HG02884 (cell line): Measurements from ENCODE around the gene UTS2R.
"Not testable (repeated sequence)": the region's sequence is repeated elsewhere in the genome, so short reads cannot be mapped to it uniquely, and the experiment has no call there.

Experiments
- ATAC-seq: cut with Tn5 transposase; IDR thresholded peaks from one replicate; pipeline ENCODE4 v1.9.1; 2021; ENCODE audit warnings: mild to moderate bottlenecking, moderate library complexity; ENCODE audit not compliant: unreplicated experiment

The UTS2R gene

GRCh38 chr17:82353484-82353883 is 18.1 kb upstream of the UTS2R start:
- no peak for ATAC-seq

- ATAC-seq, result no peak
Observed at GRCh38 chr17:82354804-82355308, 16.7 kb upstream of the UTS2R start.

GRCh38 chr17:82355770-82356427 is 15.7 kb upstream of the UTS2R start:
- ATAC-seq, result no peak

- no peak for ATAC-seq
Observed at GRCh38 chr17:82356845-82357355, 14.7 kb upstream of the UTS2R start.

GRCh38 chr17:82357394-82357793 is 14.2 kb upstream of the UTS2R start:
- no peak for ATAC-seq

GRCh38 chr17:82358465-82359350 is 12.9 kb upstream of the UTS2R start, which contains the start of gene TEX19:
TEX19 (plus strand) TSS chr17:82359247; CDS start chr17:82362151, 2,904 bp downstream.
- no peak for ATAC-seq

- ATAC-seq, result not testable (repeated sequence)
Observed at GRCh38 chr17:82359451-82360074, 12.0 kb upstream of the UTS2R start.

GRCh38 chr17:82361885-82362633 is 9.5 kb upstream of the UTS2R start:
- no peak for ATAC-seq

- no peak for ATAC-seq
Observed at GRCh38 chr17:82365606-82366295, 5.8 kb upstream of the UTS2R start.

- ATAC-seq, result no peak
Observed at GRCh38 chr17:82366749-82367148, 4.8 kb upstream of the UTS2R start.

- no peak for ATAC-seq
Observed at GRCh38 chr17:82367724-82368524, 3.6 kb upstream of the UTS2R start.

GRCh38 chr17:82369211-82369610 is 2.4 kb upstream of the UTS2R start:
- no peak for ATAC-seq

GRCh38 chr17:82370471-82371332 is 863 bp upstream of the UTS2R start:
- no peak for ATAC-seq

GRCh38 chr17:82372249-82373071 is 895 bp downstream of the UTS2R start:
- ATAC-seq, result no peak

- not testable (repeated sequence) for ATAC-seq
Observed at GRCh38 chr17:82373072-82373452, 1.5 kb downstream of the UTS2R start.

- ATAC-seq, result no peak
Observed at GRCh38 chr17:82373731-82374625, 2.4 kb downstream of the UTS2R start.
